Spleen (tissue), 11 donors: ENCODE data around the gene ZDHHC17. TPM values are rescaled to one million over a fixed set of nuclear protein-coding genes. Genes with fewer than 3 reads are reported as not detected.
A peak's percentile ranks its signal among the peaks of the same experiment; 100 is the strongest.

Experiments
- DNase-seq: peaks from one replicate; pipeline ENCODE4 v3.0.0-alpha.2; 2020
- H3K27ac ChIP-seq, 8 donors: fragments of 200-600 bp; sonication (generic) in 7 of 8; 1 replicate in 4 of 8; 2 replicates in 4 of 8; pipeline versions ENCODE4 v1.5.0 to v1.8.0; 2016 to 2021; ENCODE audit warnings: inconsistent platforms in 4 of 8, mild to moderate bottlenecking in 4 of 8, moderate library complexity in 1 of 8
- H3K27me3 ChIP-seq, 7 donors: fragments of 200-600 bp; sonication (generic) in 6 of 7; replicated peaks in 1 of 7; 1 replicate in 4 of 7; 2 replicates in 3 of 7; pipeline versions ENCODE4 v1.5.0 to v1.8.0; 2016 to 2021; ENCODE audit warnings: inconsistent platforms in 3 of 7, mild to moderate bottlenecking in 1 of 7
- H3K36me3 ChIP-seq, 6 donors: fragments of 200-600 bp; sonication (generic) in 5 of 6; 1 replicate in 4 of 6; 2 replicates in 2 of 6; pipeline versions ENCODE4 v1.5.0 to v1.8.0; 2016 to 2021; ENCODE audit warnings: inconsistent platforms in 2 of 6
- H3K4me1 ChIP-seq, 6 donors: fragments of 200-600 bp; sonication (generic) in 5 of 6; 1 replicate in 3 of 6; 2 replicates in 3 of 6; pipeline versions ENCODE4 v1.5.0 to v1.8.0; 2016 to 2021; ENCODE audit warnings: inconsistent platforms in 3 of 6
- H3K4me3 ChIP-seq, 8 donors: fragments of 200-600 bp; sonication (generic) in 7 of 8; 1 replicate in 4 of 8; 2 replicates in 4 of 8; pipeline versions ENCODE4 v1.5.0 to v1.8.0; 2016 to 2021; ENCODE audit warnings: inconsistent platforms in 4 of 8, mild to moderate bottlenecking in 4 of 8, moderate library complexity in 2 of 8
- H3K9me3 ChIP-seq, 8 donors: fragments of 200-600 bp; sonication (generic) in 7 of 8; 1 replicate in 4 of 8; 2 replicates in 4 of 8; pipeline versions ENCODE4 v1.5.0 to v1.8.0; 2016 to 2021; ENCODE audit warnings: inconsistent platforms in 4 of 8
- POLR2A ChIP-seq, 3 donors: fragments of 450-650 bp; IDR thresholded peaks; one replicate each; pipeline ENCODE4 v1.5.1; 2017; ENCODE audit warnings: antibody characterized with exemption in 3 of 3, mild to moderate bottlenecking in 1 of 3
- POLR2AphosphoS5 ChIP-seq, 3 donors: sonication (generic); formaldehyde crosslinking; IDR thresholded peaks; one replicate each; pipeline ENCODE4 v1.5.1; 2017; ENCODE audit warnings: antibody characterized with exemption in 3 of 3
- WGBS, 5 donors: extraction: QIAGEN DNeasy Blood & Tissue Kit in 3 of 5; methylation state at CpG; one replicate each; pipeline versions ENCODE4 v1.1.5 to v1.1.7; 2013 to 2018; 5-methylcytosine and 5-hydroxymethylcytosine counted together
- intact Hi-C: fragments of 100-400 bp; cut with DNase I; formaldehyde crosslinking; loops from one replicate; pipeline ENCODE4 v1.15.0; 2023; ENCODE audit warnings: low total_unique reads
- polyA plus RNA-seq, 3 donors: library from polyadenylated mRNA; stranded (reverse); fragments of 200-250 nt; gene quantifications; one replicate each; pipeline ENCODE4 v1.2.1, GENCODE V29; 2013
- total RNA-seq, 7 donors: library from RNA; depleted of rRNA in 3 of 7; stranded (reverse); fragments of >200 nt in 3 of 7; fragmentation: NEBNext Ultra II Directional in 4 of 7; extraction: Animal tissue kit (Norgen Biotek cat#: 25700) in 4 of 7; gene quantifications; one replicate each; pipeline versions ENCODE4 v1.1.0 to v1.2.1, GENCODE V29; 2016 to 2021
- TF ChIP-seq, protein P1 (sequence below), 11 experiments: fragments of 200-600 bp in 7 of 11; fragments of 450-650 bp in 4 of 11; sonication (generic) in 4 of 11; IDR thresholded peaks in 8 of 11; conservative IDR thresholded peaks in 3 of 11; 1 replicate in 7 of 11; 2 replicates in 4 of 11; pipeline versions ENCODE4 v1.4.0 to v1.8.0; 2016 to 2021; ENCODE audit warnings: antibody characterized with exemption in 11 of 11, inconsistent platforms in 4 of 11, mild to moderate bottlenecking in 1 of 11
- donor health status: healthy with polysubstance abuse.
- donor health status: DM: no; HTN: no; CAD: no; lungs with moderate emphysema.
- donor health status: DM: no; HTN: no; CAD: no.
- donor health status: Bipolar disorder and iron deficiency.
- donor health status: healthy.
- donor health status: DM: no; HTN: no; CAD: no.
- donor health status: DM: yes; HTN: yes; CAD: no.

Gene ZDHHC17
- total and polyA plus RNA-seq, 10 donors = 10.1 to 69.4 (median 45.8) TPM

DNA sequence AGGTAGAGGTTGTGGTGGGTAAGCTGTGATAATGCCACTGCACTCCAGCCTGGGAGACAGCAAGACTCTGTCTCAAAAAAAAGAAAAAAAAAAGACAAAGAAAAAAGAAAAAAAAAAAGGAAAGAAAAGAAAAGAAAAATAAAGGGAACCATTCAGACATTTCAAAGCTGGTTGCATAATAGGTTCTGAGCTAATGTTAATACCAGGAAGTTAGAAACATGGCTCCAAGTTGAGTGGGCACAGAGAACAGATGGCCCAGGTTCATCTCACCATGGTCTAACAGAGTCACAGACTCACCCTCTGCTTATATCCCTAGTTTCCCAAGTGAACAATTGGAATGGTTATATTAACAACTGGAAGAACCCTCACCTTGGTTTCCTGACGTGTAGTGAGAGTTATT, 17.4 kb upstream of the ZDHHC17 start:
- TF ChIP-seq POLR2A (IDR thresholded peaks at IDR 0.05) (no peak), POLR2AphosphoS5 (IDR thresholded peaks at IDR 0.05) (no peak)
- TF ChIP-seq, protein P1, sequence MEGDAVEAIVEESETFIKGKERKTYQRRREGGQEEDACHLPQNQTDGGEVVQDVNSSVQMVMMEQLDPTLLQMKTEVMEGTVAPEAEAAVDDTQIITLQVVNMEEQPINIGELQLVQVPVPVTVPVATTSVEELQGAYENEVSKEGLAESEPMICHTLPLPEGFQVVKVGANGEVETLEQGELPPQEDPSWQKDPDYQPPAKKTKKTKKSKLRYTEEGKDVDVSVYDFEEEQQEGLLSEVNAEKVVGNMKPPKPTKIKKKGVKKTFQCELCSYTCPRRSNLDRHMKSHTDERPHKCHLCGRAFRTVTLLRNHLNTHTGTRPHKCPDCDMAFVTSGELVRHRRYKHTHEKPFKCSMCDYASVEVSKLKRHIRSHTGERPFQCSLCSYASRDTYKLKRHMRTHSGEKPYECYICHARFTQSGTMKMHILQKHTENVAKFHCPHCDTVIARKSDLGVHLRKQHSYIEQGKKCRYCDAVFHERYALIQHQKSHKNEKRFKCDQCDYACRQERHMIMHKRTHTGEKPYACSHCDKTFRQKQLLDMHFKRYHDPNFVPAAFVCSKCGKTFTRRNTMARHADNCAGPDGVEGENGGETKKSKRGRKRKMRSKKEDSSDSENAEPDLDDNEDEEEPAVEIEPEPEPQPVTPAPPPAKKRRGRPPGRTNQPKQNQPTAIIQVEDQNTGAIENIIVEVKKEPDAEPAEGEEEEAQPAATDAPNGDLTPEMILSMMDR (IDR thresholded peaks at IDR 0.05 in 8 of 11, conservative IDR thresholded peaks at IDR 0.05 in 3 of 11) = no peak
- Histone ChIP-seq H3K27me3 (no peaks in the 10 kb centered on the region), H3K4me3 (no peak overlapping the region), H3K36me3 (no peaks in the 10 kb centered on the region), H3K4me1 (peaks cover 0 to 3% (median 0%) of the 10 kb centered on the region in 6 donors), H3K27ac (peak overlapping the region in 7 of 8 donors; percentile 0 to 81 (median 49)), H3K9me3 (no peaks in the 10 kb centered on the region)
- 22 to 56% (median 26%) methylated on average over 1 of the region's 1 CpG for WGBS, 5 donors
- intact Hi-C loops = no loop called here
- DNase-seq = no peak

DNA sequence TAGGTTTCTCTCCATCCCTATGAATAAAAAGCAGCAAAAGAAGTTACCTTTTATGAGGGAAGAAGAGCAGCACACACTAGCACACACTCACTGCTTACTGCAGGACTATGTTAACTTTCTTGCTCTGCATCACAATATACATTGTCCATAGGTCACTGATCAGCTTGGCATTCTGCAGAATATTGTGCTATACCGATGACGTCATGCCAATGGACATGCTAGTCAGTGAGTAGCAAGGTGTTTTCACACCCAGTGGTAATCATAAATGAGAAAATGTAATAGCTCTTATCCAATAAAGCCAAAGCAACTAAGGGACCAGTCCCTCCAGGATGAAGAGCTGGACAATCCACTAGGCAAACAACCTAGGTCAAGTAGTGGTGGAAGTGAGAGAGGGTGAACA, 16.7 kb upstream of the ZDHHC17 start:
- intact Hi-C loops = no loop called here
- no peaks in the 10 kb centered on the region for H3K27me3 ChIP-seq
- WGBS, 5 donors = 85 to 98% (median 94%) methylated on average over 2 of the region's 2 CpGs
- no peak overlapping the region for H3K4me3 ChIP-seq
- no peaks in the 10 kb centered on the region for H3K4me1 ChIP-seq
- H3K9me3 ChIP-seq = no peaks in the 10 kb centered on the region
- DNase-seq = no peak
- TF ChIP-seq POLR2A (IDR thresholded peaks at IDR 0.05) = no peak
- no peak for TF ChIP-seq POLR2AphosphoS5 (IDR thresholded peaks at IDR 0.05)
- TF ChIP-seq, protein P1 (IDR thresholded peaks at IDR 0.05 in 8 of 11, conservative IDR thresholded peaks at IDR 0.05 in 3 of 11) = no peak
- peak overlapping the region in 7 of 8 donors; percentile 0 to 81 (median 49) for H3K27ac ChIP-seq
- H3K36me3 ChIP-seq = no peaks in the 10 kb centered on the region

DNA sequence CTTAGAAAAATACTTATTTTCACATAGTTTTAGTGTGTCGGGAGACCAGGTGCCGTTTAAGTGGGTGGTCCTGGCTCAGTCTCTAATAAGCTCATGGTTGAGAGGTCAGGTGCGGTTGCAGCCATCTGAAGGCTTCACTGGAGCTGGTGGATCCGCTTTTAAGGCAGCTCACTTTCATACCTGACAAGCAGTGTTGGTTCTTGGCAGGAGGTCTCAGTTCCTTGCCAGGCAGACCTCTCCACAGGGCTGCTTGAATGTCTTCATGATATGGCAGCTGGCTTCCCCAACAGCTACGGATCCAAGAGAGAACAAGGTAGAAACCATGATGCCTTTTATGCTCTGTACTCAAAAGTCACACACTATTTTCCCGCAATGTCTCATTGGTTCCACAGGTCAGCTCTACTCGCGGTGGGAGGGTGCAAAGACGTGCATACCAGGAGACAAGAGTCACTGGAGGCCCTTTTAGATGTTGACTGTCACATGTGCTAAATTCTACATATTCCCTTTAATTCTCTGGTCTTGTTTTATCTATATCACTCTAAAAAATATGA, 8.0 kb upstream of the ZDHHC17 start:
- DNase-seq = no peak
- Histone ChIP-seq H3K9me3 (no peaks in the 10 kb centered on the region), H3K36me3 (no peaks in the 10 kb centered on the region), H3K27ac (no peak overlapping the region), H3K4me1 (no peaks in the 10 kb centered on the region), H3K27me3 (no peaks in the 10 kb centered on the region), H3K4me3 (no peak overlapping the region)
- intact Hi-C loops = no loop called here
- 90 to 95% (median 92%) methylated on average over 9 of the region's 9 CpGs for WGBS, 5 donors
- TF ChIP-seq POLR2A (IDR thresholded peaks at IDR 0.05) (no peak), POLR2AphosphoS5 (IDR thresholded peaks at IDR 0.05) (no peak)
- TF ChIP-seq, protein P1 (IDR thresholded peaks at IDR 0.05 in 8 of 11, conservative IDR thresholded peaks at IDR 0.05 in 3 of 11) = no peak

DNA sequence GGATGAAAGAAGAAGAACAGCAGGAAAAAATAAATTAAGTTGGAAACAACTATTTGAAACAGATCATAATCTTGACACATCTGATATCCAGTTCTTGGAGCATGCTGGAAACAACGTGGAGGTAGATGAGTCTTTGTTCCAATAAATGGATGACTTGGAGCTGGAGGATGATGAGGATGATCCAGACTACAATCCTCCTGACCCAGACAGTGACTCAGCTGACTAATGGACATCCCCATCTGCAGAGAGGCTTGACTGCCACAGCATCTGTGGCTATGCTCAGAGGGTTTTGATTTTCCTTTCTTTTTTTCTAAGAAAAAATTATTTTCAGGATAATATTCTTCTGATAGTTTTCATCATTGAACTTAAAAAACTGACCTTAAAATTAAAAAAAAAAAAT, 6.2 kb upstream of the ZDHHC17 start:
- H3K36me3 ChIP-seq = no peaks in the 10 kb centered on the region
- no peak overlapping the region for H3K4me3 ChIP-seq
- TF ChIP-seq, protein P1 (IDR thresholded peaks at IDR 0.05 in 8 of 11, conservative IDR thresholded peaks at IDR 0.05 in 3 of 11) = no peak
- no peak for TF ChIP-seq POLR2AphosphoS5 (IDR thresholded peaks at IDR 0.05)
- intact Hi-C loops = no loop called here
- no peak overlapping the region for H3K27ac ChIP-seq
- no peak for DNase-seq
- H3K27me3 ChIP-seq = no peaks in the 10 kb centered on the region
- 27 to 85% (median 72%) methylated on average over 1 of the region's 1 CpG for WGBS, 5 donors
- peaks cover 0 to 5% (median 0%) of the 10 kb centered on the region in 6 donors for H3K4me1 ChIP-seq
- H3K9me3 ChIP-seq = no peaks in the 10 kb centered on the region
